PFSK-1 (cell line): ENCODE results near the gene BIVM.

Experiments used
- FOXP2 ChIP-seq: optimal IDR thresholded peaks from 2 replicates; pipeline ENCODE3; 2011; ENCODE audit warnings: borderline replicate concordance, control low read depth, inconsistent platforms; ENCODE audit not compliant: insufficient read depth; ENCODE audit errors: extremely low read length, extremely low read depth
- POLR2AphosphoS5 ChIP-seq: IDR thresholded peaks from 2 replicates; pipeline ENCODE4 v1.6.1; 2012; ENCODE audit warnings: low read depth, mild to moderate bottlenecking, control low read depth, low read length, moderate library complexity
- SIN3A ChIP-seq: IDR thresholded peaks from 2 replicates; pipeline ENCODE4 v1.6.1; 2012; ENCODE audit warnings: mild to moderate bottlenecking, low read length, moderate library complexity, borderline replicate concordance; ENCODE audit not compliant: insufficient read depth
- TAF1 ChIP-seq: IDR thresholded peaks from 2 replicates; pipeline ENCODE4 v1.6.1; 2012; ENCODE audit warnings: low read length, control low read depth, borderline replicate concordance; ENCODE audit not compliant: insufficient read depth

DNA sequence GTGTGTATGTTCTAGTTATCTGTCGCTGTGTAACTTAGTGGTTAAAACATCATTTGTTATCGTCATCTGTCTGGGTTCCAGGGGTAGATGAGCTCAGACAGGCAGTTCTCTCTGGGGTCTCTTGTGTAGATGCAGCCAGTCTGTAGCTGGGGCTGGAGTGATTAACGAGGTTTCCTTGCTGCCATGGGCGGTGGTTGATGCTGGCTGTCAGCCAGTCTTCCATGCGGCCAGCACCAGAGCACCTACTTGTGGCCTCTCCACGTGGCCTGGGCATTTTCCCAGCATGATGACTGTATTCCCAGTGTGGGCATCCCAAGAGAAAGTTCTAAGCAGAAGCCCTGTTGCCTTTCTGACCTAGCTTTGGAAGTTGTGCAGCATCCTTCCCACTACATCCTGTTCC, 57.6 kb downstream of the BIVM start:
- TF ChIP-seq POLR2AphosphoS5, result no peak
- no peak for TF ChIP-seq TAF1
- no peak for TF ChIP-seq SIN3A
- TF ChIP-seq FOXP2, result no peak
